HepG2 (cell line): ENCODE measurements around the gene PLB1. TPM values are rescaled to one million over a fixed set of nuclear protein-coding genes. Genes with fewer than 3 reads are reported as not detected.

Experiments
- AKAP8 ChIP-seq: sonication (generic); formaldehyde crosslinking; IDR thresholded peaks from 2 replicates; pipeline ENCODE4 v1.5.1; 2020; ENCODE audit warnings: mild to moderate bottlenecking, missing genetic modification reagents
- ETS1 ChIP-seq: sonication (generic); formaldehyde crosslinking; IDR thresholded peaks from 2 replicates; pipeline ENCODE4 v1.4.0; 2020; ENCODE audit warnings: missing genetic modification reagents
- MED1 ChIP-seq: sonication (generic); formaldehyde crosslinking; IDR thresholded peaks from 2 replicates; pipeline ENCODE4 v1.4.0; 2020; ENCODE audit warnings: missing genetic modification reagents
- NKX3-1 ChIP-seq: sonication (generic); formaldehyde crosslinking; IDR thresholded peaks from 2 replicates; pipeline ENCODE4 v1.5.0; 2020; ENCODE audit warnings: missing genetic modification reagents
- RARG ChIP-seq: sonication (generic); formaldehyde crosslinking; IDR thresholded peaks from 2 replicates; pipeline ENCODE4 v1.4.0; 2020; ENCODE audit warnings: low read depth, mild to moderate bottlenecking, missing genetic modification reagents
- RXRA ChIP-seq: sonication (generic); formaldehyde crosslinking; IDR thresholded peaks from 2 replicates; pipeline ENCODE4 v1.5.1; 2020; ENCODE audit warnings: missing genetic modification reagents
- SRF ChIP-seq: IDR thresholded peaks from 2 replicates; pipeline ENCODE4 v1.6.1; 2011; ENCODE audit warnings: mild to moderate bottlenecking, low read depth, low read length, moderate library complexity
- TAF1 ChIP-seq: sonication (generic); formaldehyde crosslinking; IDR thresholded peaks from 2 replicates; pipeline ENCODE4 v1.4.0; 2020; ENCODE audit warnings: missing genetic modification reagents
- U2AF2 ChIP-seq: fragments of 200-400 bp; formaldehyde crosslinking; IDR thresholded peaks from 2 replicates; pipeline ENCODE4 v1.6.1; 2017; ENCODE audit warnings: low read depth, mild to moderate bottlenecking, low read length
- ZNF800 ChIP-seq: sonication (generic); formaldehyde crosslinking; IDR thresholded peaks from 2 replicates; pipeline ENCODE4 v1.4.0; 2020; ENCODE audit warnings: missing genetic modification reagents
- polyA plus RNA-seq, 8 experiments: library from polyadenylated mRNA; depleted of rRNA in 3 of 8; stranded (reverse) in 7 of 8; unstranded in 1 of 8; fragments of >200 nt; fragmentation: Illumina TruSeq in 4 of 8; extraction: Trizol in 4 of 8; gene quantifications; 2 replicates each; pipeline versions ENCODE4 v1.2.1 to v1.2.3, GENCODE V29; 2011 to 2016; ENCODE audit warnings: low read depth in 4 of 8, missing spikeins in 1 of 8, mixed read lengths in 1 of 8; ENCODE audit not compliant: insufficient read depth in 1 of 8
- total RNA-seq, 5 experiments: library from RNA; depleted of rRNA; stranded (reverse); fragments of >200 nt; fragmentation: Illumina TruSeq; extraction: Trizol; gene quantifications; 2 replicates each; pipeline ENCODE4 v1.2.3, GENCODE V29; 2016; ENCODE audit warnings: low read depth in 1 of 5

Gene PLB1
- total and polyA plus RNA-seq, 2 of the 13 experiments (the other 11 are each of a cell fraction or from before 2014, with no cell fraction given), result 0.20 to 1.8 TPM

- TF ChIP-seq SRF (peak; percentile 71; the same call in 1 of the 2 replicates), AKAP8 (CRISPR knock-in tag) (no peak), ETS1 (CRISPR knock-in tag) (no peak), RARG (CRISPR knock-in tag) (no peak), RXRA (CRISPR knock-in tag) (peak; percentile 8; the same call in 1 of the 2 replicates), ZNF800 (CRISPR knock-in tag) (no peak), TAF1 (CRISPR knock-in tag) (no peak), U2AF2 (no peak), MED1 (CRISPR knock-in tag) (no peak), NKX3-1 (CRISPR knock-in tag) (no peak)
Observed at GRCh38 chr2:28683100-28683706, 187.3 kb downstream of the PLB1 start (continued).
